K562 (cell line): ENCODE data around the gene DAG1. TPM values are rescaled to one million over a fixed set of nuclear protein-coding genes. Genes with fewer than 3 reads are reported as not detected.

Experiments
- ATAC-seq: fragments of 200-7000 bp; cut with Tn5 transposase; 3 replicates; pipeline ENCODE4 v1.9.1; 2020; ENCODE audit warnings: moderate library complexity
- BruUV-seq: library from RNA; stranded (reverse); fragments of 400-500 nt; replicated peaks from 2 replicates; lab custom pipeline; 2021; lab: Mats Ljungman, UMichigan
- CTCF ChIA-PET: fragments of 300-600 bp; formaldehyde crosslinking; extraction: SDS; loops from one replicate; lab custom pipeline; 2021; ENCODE audit warnings: low intra/inter-chr PET ratio; lab: Yijun Ruan, JAX
- POLR2A ChIA-PET: fragments of 300-600, 350-650 bp; sonication (Branson Sonifier 250); formaldehyde crosslinking; extraction: SDS; loops from one replicate; lab custom pipeline; 2021; ENCODE audit warnings: antibody characterized with exemption, inconsistent platforms; lab: Yijun Ruan, JAX
- DNase-seq, 4 experiments: peaks; one replicate each; pipeline versions ENCODE4 v3.0.0 to v3.0.0-alpha.2; 2011 to 2018; ENCODE audit warnings: low spot score in 3 of 4, mixed read lengths in 3 of 4; ENCODE audit errors: extremely low read depth in 1 of 4
- FAIRE-seq: peaks from 2 replicates; lab custom pipeline; 2011; peaks lifted over from hg19 to GRCh38; lab: Jason Lieb, UNC
- H2AFZ ChIP-seq: 2 replicates; pipeline ENCODE4 v1.6.0; 2011; ENCODE audit warnings: low read depth, low read length, control low read depth, inconsistent platforms
- H3K27ac ChIP-seq: fragments of 200-600 bp; 3 replicates; pipeline ENCODE4 v1.8.0; 2011; ENCODE audit warnings: low read depth, mild to moderate bottlenecking, control low read depth, inconsistent platforms, low read length, moderate library complexity, mixed read lengths; ENCODE audit errors: extremely low read depth
- H3K27me3 ChIP-seq, 2 experiments: fragments of 300-600 bp in 1 of 2; 2 replicates in 1 of 2; 3 replicates in 1 of 2; pipeline versions ENCODE4 v1.6.0 to v1.8.0; 2011; ENCODE audit warnings: inconsistent platforms in 2 of 2, low read length in 2 of 2, mild to moderate bottlenecking in 1 of 2, mixed read lengths in 1 of 2, moderate library complexity in 1 of 2; ENCODE audit not compliant: control insufficient read depth in 2 of 2, insufficient read depth in 2 of 2
- H3K36me3 ChIP-seq: fragments of 300-600 bp; 3 replicates; pipeline ENCODE4 v1.8.0; 2011; ENCODE audit warnings: mild to moderate bottlenecking, low read length, inconsistent platforms; ENCODE audit not compliant: control insufficient read depth, insufficient read depth
- H3K4me1 ChIP-seq, 2 experiments: fragments of 200-600 bp in 1 of 2; replicated peaks in 1 of 2; 2 replicates in 1 of 2; 3 replicates in 1 of 2; pipeline versions ENCODE4 v1.5.1 to v1.8.0; 2011; ENCODE audit warnings: inconsistent platforms in 2 of 2, low read length in 2 of 2, mild to moderate bottlenecking in 1 of 2, mixed read lengths in 1 of 2, moderate library complexity in 1 of 2; ENCODE audit not compliant: control insufficient read depth in 2 of 2, insufficient read depth in 2 of 2
- H3K4me2 ChIP-seq: 2 replicates; pipeline ENCODE4 v1.6.1; 2011; ENCODE audit warnings: low read length, control low read depth, inconsistent platforms, mixed read lengths; ENCODE audit not compliant: insufficient read depth
- H3K4me3 ChIP-seq: fragments of 200-600 bp; sonication (generic), shearing (Covaris generic); 2 replicates; pipeline ENCODE4 v1.5.1; 2016; ENCODE audit warnings: control low read depth, inconsistent platforms
- H3K79me2 ChIP-seq: fragments of 200-600 bp; 3 replicates; pipeline ENCODE4 v1.8.0; 2011; ENCODE audit warnings: low read length, inconsistent platforms; ENCODE audit not compliant: control insufficient read depth, insufficient read depth
- H3K9ac ChIP-seq, 2 experiments: 2 replicates each; pipeline versions ENCODE4 v1.6.0 to v1.6.1; 2011; ENCODE audit warnings: low read depth in 2 of 2, low read length in 2 of 2, control low read depth in 1 of 2, inconsistent platforms in 1 of 2, mild to moderate bottlenecking in 1 of 2, mixed read lengths in 1 of 2; ENCODE audit not compliant: insufficient read depth in 1 of 2
- H3K9me1 ChIP-seq: one replicate; pipeline ENCODE4 v1.6.0; 2011; ENCODE audit warnings: inconsistent platforms, mild to moderate bottlenecking, low read length, moderate library complexity; ENCODE audit not compliant: control insufficient read depth, insufficient read depth
- H3K9me3 ChIP-seq: replicated peaks from 2 replicates; pipeline ENCODE4 v1.5.1; 2011; ENCODE audit warnings: low read depth, low read length, inconsistent platforms; ENCODE audit not compliant: control insufficient read depth, insufficient read depth
- H4K20me1 ChIP-seq: replicated peaks from 2 replicates; pipeline ENCODE4 v1.6.1; 2011; ENCODE audit warnings: low read length, inconsistent platforms, mixed read lengths; ENCODE audit not compliant: control insufficient read depth, insufficient read depth
- ARID2 ChIP-seq: fragments of 450-650 bp; IDR thresholded peaks from 2 replicates; pipeline ENCODE4 v1.6.1; 2017; ENCODE audit warnings: antibody characterized with exemption, mild to moderate bottlenecking
- CHD2 ChIP-seq: IDR thresholded peaks from 2 replicates; pipeline ENCODE4 v1.6.1; 2011; ENCODE audit warnings: low read depth, low read length
- E2F3 ChIP-seq: fragments of 250-450 bp; sonication (Bioruptor Pico); IDR thresholded peaks from 2 replicates; pipeline ENCODE4 v1.4.0; 2020; ENCODE audit warnings: mild to moderate bottlenecking
- HNRNPL ChIP-seq: fragments of 200-400 bp; formaldehyde crosslinking; IDR thresholded peaks from 2 replicates; pipeline ENCODE4 v1.6.1; 2017; ENCODE audit warnings: low read depth, mild to moderate bottlenecking, low read length
- ILK ChIP-seq: fragments of 450-650 bp; IDR thresholded peaks from 2 replicates; pipeline ENCODE4 v1.6.1; 2016; ENCODE audit warnings: missing genetic modification characterization, low read depth, mild to moderate bottlenecking, missing compliant biosample characterization, moderate library complexity, borderline replicate concordance
- NR3C1 ChIP-seq: sonication (generic); formaldehyde crosslinking; IDR thresholded peaks from 2 replicates; pipeline ENCODE4 v1.8.1; 2022; ENCODE audit warnings: missing genetic modification reagents
- SMARCC2 ChIP-seq: fragments of 450-650 bp; IDR thresholded peaks from 2 replicates; pipeline ENCODE4 v1.6.1; 2017; ENCODE audit warnings: antibody characterized with exemption, moderate library complexity, mild to moderate bottlenecking, low read depth
- ZBTB17 ChIP-seq: fragments of 450-650 bp; formaldehyde crosslinking; IDR thresholded peaks from 2 replicates; pipeline ENCODE4 v1.4.0; 2020; ENCODE audit warnings: mild to moderate bottlenecking
- ZNF134 ChIP-seq: fragments of 250-450 bp; sonication (Bioruptor Pico); conservative IDR thresholded peaks from 2 replicates; pipeline ENCODE4 v1.4.0; 2020
- ZNF263 ChIP-seq: sonication (generic); formaldehyde crosslinking; IDR thresholded peaks from 2 replicates; pipeline ENCODE4 v1.8.0; 2022; ENCODE audit warnings: mild to moderate bottlenecking, missing genetic modification reagents, borderline replicate concordance
- WGBS: fragments of 100-300 bp; shearing (Covaris generic); methylation state at CpG from one replicate; pipeline ENCODE4 v1.1.6; 2016; ENCODE audit warnings: low coverage, mixed read lengths; ENCODE audit not compliant: insufficient coverage; ENCODE audit errors: missing lambda C conversion rate; 5-methylcytosine and 5-hydroxymethylcytosine counted together
- in situ Hi-C: fragments of 300-500 bp; cut with MboI; formaldehyde crosslinking; loops from 4 replicates; pipeline ENCODE4 v1.15.0; 2018; ENCODE audit warnings: inconsistent platforms, mixed read lengths
- intact Hi-C: fragments of 100-400 bp; cut with micrococcal nuclease; formaldehyde crosslinking; loops from 2 replicates; pipeline ENCODE4 v1.14.2; 2022
- polyA plus RNA-seq, 8 experiments: library from polyadenylated mRNA; depleted of rRNA in 4 of 8; stranded (reverse) in 5 of 8; unstranded in 3 of 8; fragments of >200 nt; fragmentation: Nextera tagmentation in 2 of 8; fragmentation: Illumina TruSeq in 1 of 8; extraction: Ambion mirVana in 2 of 8; extraction: Trizol in 1 of 8; gene quantifications; 2 replicates each; pipeline versions ENCODE4 v1.2.1 to v1.2.3, GENCODE V29; 2011 to 2014; ENCODE audit warnings: inconsistent platforms in 1 of 8, missing spikeins in 1 of 8
- total RNA-seq, 7 experiments: library from RNA; depleted of rRNA in 6 of 7; stranded (reverse); fragments of >200 nt in 6 of 7; fragmentation: Illumina TruSeq in 2 of 7; extraction: Trizol in 2 of 7; gene quantifications; 2 replicates each; pipeline versions ENCODE4 v1.2.1 to v1.2.3, GENCODE V29; 2011 to 2021; ENCODE audit warnings: low replicate concordance in 1 of 7
- TF ChIP-seq, protein P1 (sequence below): fragments of 200-800 bp; sonication (Bioruptor generic); IDR thresholded peaks from 2 replicates; pipeline ENCODE4 v1.6.1; 2017; ENCODE audit warnings: missing genetic modification characterization, missing compliant biosample characterization
- TF ChIP-seq, protein P2 (sequence below): fragments of 250-450 bp; sonication (Bioruptor Pico); IDR thresholded peaks from 2 replicates; pipeline ENCODE4 v1.8.0; 2022; ENCODE audit warnings: moderate library complexity, mild to moderate bottlenecking, inconsistent platforms
- TF ChIP-seq, protein P3 (sequence below): IDR thresholded peaks from 2 replicates; pipeline ENCODE4 v1.6.1; 2016; ENCODE audit warnings: missing genetic modification characterization, missing compliant biosample characterization
- TF ChIP-seq, protein P4 (sequence below): fragments of 450-650 bp; formaldehyde crosslinking; IDR thresholded peaks from 2 replicates; pipeline ENCODE4 v1.4.0; 2022; ENCODE audit warnings: missing genetic modification characterization
- TF ChIP-seq, protein P5 (sequence below): fragments of 450-650 bp; formaldehyde crosslinking; IDR thresholded peaks from 2 replicates; pipeline ENCODE4 v1.4.0; 2020; ENCODE audit warnings: mild to moderate bottlenecking, mixed read lengths

Gene DAG1
- total and polyA plus RNA-seq, 9 of the 15 experiments (the other 6 are each of a cell fraction or from before 2014, with no cell fraction given): 0.29 to 19.6 (median 8.2) TPM

DNA sequence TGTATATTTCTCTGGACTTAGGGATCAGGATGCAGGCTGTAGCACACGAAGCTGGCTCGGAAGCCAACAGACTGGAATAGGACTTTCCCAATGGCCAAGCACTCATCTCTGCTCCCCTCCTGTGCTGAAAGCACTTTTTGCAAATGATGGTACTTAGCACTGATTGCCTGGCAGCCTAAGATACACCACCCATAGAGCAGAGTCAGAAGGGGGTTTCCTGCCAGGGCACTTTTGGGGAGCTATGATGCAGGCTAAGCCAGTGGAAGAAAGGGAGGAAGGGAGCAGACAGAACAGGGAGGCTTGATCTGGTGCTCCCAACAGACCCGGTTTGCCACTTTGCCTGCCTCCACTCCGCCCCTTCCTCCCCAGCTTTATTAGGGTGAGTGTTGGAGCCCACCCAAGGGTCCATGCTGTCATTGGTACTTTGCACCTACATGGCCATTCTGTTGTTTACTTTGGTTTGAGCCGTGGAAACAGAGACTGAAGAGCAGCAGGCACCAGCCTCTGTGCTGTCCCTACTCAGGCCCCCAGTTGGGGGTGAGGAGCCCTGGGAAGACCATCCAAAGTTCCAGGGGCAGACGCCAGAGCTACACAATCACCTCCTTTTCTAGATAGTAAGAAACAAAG, 100.1 kb downstream of the DAG1 start:
- FAIRE-seq (no peak), ATAC-seq (no peak), DNase-seq (peak in 1 of 4 experiments; percentile 1)
- H3K27ac ChIP-seq: no peak overlapping the region
- H3K79me2 ChIP-seq: no peaks in the 10 kb centered on the region
- H4K20me1 ChIP-seq: no peaks in the 10 kb centered on the region
- WGBS: 12% methylated on average over 6 of the region's 6 CpGs
- no peaks in the 10 kb centered on the region for H3K9me1 ChIP-seq
- intact Hi-C loops (no loop called here), in situ Hi-C loops (no loop called here)
- H2AFZ ChIP-seq: no peak overlapping the region
- no peaks in the 10 kb centered on the region for H3K9me3 ChIP-seq
- no peak overlapping the region for H3K4me2 ChIP-seq
- H3K4me1 ChIP-seq: no peaks in the 10 kb centered on the region
- POLR2A ChIA-PET: interaction anchor here (0.6 to 1.6 kb wide), 2 partner anchors 16 to 95 kb away, joined by 3 to 6 read pairs; partner anchors contain the start of gene BSN
- H3K27me3 ChIP-seq: no peaks in the 10 kb centered on the region
- CTCF ChIA-PET: no interaction called here
- H3K4me3 ChIP-seq: no peak overlapping the region
- no TSS peak for BruUV-seq
- H3K36me3 ChIP-seq: no peaks in the 10 kb centered on the region
- no peak overlapping the region for H3K9ac ChIP-seq
- TF ChIP-seq, protein P1, sequence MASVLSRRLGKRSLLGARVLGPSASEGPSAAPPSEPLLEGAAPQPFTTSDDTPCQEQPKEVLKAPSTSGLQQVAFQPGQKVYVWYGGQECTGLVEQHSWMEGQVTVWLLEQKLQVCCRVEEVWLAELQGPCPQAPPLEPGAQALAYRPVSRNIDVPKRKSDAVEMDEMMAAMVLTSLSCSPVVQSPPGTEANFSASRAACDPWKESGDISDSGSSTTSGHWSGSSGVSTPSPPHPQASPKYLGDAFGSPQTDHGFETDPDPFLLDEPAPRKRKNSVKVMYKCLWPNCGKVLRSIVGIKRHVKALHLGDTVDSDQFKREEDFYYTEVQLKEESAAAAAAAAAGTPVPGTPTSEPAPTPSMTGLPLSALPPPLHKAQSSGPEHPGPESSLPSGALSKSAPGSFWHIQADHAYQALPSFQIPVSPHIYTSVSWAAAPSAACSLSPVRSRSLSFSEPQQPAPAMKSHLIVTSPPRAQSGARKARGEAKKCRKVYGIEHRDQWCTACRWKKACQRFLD (CRISPR knock-in tag): no peak
- TF ChIP-seq ILK (no peak), ARID2 (no peak), ZNF263 (CRISPR knock-in tag) (no peak), ZBTB17 (no peak), E2F3 (no peak), NR3C1 (CRISPR knock-in tag) (no peak), SMARCC2 (no peak), CHD2 (no peak), ZNF134 (no peak), HNRNPL (no peak)
- TF ChIP-seq, protein P2, sequence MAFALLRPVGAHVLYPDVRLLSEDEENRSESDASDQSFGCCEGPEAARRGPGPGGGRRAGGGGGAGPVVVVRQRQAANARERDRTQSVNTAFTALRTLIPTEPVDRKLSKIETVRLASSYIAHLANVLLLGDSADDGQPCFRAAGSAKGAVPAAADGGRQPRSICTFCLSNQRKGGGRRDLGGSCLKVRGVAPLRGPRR (CRISPR knock-in tag): no peak
- TF ChIP-seq, protein P3, sequence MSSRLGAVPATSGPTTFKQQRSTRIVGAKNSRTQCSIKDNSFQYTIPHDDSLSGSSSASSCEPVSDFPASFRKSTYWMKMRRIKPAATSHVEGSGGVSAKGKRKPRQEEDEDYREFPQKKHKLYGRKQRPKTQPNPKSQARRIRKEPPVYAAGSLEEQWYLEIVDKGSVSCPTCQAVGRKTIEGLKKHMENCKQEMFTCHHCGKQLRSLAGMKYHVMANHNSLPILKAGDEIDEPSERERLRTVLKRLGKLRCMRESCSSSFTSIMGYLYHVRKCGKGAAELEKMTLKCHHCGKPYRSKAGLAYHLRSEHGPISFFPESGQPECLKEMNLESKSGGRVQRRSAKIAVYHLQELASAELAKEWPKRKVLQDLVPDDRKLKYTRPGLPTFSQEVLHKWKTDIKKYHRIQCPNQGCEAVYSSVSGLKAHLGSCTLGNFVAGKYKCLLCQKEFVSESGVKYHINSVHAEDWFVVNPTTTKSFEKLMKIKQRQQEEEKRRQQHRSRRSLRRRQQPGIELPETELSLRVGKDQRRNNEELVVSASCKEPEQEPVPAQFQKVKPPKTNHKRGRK (tag): no peak
- TF ChIP-seq, protein P4, sequence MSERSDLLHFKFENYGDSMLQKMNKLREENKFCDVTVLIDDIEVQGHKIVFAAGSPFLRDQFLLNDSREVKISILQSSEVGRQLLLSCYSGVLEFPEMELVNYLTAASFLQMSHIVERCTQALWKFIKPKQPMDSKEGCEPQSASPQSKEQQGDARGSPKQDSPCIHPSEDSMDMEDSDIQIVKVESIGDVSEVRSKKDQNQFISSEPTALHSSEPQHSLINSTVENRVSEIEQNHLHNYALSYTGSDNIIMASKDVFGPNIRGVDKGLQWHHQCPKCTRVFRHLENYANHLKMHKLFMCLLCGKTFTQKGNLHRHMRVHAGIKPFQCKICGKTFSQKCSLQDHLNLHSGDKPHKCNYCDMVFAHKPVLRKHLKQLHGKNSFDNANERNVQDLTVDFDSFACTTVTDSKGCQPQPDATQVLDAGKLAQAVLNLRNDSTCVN: no peak
- TF ChIP-seq, protein P5, sequence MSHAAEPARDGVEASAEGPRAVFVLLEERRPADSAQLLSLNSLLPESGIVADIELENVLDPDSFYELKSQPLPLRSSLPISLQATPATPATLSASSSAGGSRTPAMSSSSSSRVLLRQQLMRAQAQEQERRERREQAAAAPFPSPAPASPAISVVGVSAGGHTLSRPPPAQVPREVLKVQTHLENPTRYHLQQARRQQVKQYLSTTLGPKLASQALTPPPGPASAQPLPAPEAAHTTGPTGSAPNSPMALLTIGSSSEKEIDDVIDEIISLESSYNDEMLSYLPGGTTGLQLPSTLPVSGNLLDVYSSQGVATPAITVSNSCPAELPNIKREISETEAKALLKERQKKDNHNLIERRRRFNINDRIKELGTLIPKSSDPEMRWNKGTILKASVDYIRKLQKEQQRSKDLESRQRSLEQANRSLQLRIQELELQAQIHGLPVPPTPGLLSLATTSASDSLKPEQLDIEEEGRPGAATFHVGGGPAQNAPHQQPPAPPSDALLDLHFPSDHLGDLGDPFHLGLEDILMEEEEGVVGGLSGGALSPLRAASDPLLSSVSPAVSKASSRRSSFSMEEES (CRISPR knock-in tag): no peak
